ENCODE measurements around the gene EIF4G2.

The EIF4G2 gene

DNA sequence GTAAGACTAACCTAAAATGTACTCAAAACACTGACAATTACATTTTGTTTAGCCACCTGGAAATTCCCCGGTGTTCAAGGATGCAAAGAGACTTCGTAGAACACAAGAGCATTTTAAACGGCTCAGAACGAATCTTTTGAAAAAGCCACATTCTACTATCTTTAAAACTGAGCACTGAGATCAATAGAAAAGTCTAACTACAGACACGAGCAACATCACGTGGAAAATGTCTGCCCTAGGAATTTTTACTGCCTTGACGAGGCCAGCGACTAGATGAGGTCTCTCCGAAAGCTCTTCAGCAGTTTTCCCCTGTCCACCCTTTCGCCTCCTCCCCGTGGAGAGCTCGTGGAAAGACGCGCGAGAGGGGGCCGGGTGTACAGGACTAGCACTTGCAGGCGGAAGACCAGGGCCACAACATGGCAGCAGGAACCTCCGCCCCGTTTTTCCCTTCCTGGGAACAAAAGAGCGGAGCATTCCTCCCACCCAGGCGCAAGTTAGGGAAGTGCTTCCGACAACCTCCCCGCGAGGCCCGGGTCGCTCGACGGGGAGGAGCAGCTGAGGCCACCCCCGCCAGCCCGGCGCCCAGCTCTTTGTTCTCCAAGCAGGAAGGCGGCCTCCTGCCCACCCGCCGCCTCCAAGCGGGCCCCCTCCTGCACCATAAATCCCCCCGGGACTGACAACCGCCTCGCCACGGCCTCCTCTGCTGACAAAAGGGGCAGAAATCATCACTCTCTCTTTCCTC, 1.1 kb downstream of the EIF4G2 start:
- DNase-seq, result peak; percentile 43 to 49

DNA sequence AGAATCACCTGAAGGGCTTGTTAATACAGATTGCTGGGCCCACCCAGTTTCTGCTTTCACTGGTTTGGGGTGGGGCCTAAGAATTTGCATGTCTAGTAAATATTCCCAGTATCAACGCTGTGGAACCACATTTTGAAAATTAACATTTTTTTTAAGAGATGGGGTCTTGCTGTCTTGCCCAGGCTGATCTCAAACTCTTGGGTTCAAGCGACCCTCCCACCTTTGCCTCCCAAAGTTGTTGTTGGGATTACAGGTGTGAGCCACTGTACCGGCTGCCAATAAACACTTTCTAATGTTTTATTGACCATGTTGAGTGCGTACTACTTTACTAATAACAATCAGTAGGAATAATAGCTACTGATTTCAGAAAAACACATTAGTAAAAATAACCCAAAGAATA, 2.5 kb downstream of the EIF4G2 start:
- no peak for DNase-seq

DNA sequence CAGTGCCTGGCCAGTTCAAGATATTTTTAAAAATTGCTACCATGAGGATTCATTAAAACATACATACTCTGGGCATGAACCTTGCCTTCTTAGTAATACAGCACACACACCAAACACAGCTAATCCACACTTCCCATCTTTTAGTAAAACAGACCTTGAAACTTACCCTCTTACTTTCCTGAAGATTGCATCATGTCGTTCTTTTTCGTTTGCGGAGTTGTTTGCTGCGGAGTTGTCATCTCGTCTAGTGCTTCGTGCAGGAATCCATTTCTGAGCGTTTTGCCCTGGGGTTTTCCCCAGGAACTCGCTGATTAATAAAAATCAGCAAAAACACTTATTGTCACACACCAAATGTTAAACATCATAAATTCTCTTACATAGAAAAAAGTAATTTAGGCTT, 3.0 kb downstream of the EIF4G2 start:
- DNase-seq, result no peak

DNA sequence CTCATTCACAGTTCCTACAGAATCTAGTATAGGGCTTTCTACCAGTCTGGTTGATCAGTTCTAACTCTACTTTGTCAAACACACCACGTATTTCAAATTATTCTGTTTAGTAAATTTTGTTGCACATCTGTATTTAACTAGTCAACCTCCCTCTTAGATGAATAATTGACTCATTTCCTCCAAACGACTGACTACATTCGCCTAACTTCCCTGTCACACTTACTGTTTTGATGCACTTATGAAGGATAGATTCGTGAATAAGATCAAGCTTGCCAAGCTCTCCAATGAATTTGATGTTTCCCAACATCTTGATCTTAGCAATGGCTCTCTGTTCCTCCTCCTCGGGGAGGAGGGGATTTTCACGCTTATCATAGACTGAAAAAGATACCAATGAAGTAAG, 5.0 kb downstream of the EIF4G2 start:
- DNase-seq, result no peak

DNA sequence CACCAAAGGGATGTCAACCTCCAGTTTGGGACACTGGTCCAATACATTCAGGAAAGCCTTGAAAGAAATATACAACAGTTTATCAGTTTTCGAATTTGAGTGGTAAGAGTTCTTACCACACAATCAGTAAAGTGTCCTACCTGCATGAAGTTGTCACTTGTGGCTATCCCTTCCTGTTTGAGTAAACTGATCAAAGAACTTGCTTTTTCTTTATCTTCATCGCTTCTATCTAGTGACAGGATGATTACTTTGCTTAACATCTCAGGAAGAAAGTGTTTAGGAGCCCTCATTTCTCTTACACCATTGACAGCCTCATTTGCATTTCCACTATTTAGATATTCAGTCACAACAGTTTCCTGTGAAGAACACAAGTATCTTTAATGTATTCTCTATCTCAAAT, 8.4 kb downstream of the EIF4G2 start:
- DNase-seq, result no peak

DNA sequence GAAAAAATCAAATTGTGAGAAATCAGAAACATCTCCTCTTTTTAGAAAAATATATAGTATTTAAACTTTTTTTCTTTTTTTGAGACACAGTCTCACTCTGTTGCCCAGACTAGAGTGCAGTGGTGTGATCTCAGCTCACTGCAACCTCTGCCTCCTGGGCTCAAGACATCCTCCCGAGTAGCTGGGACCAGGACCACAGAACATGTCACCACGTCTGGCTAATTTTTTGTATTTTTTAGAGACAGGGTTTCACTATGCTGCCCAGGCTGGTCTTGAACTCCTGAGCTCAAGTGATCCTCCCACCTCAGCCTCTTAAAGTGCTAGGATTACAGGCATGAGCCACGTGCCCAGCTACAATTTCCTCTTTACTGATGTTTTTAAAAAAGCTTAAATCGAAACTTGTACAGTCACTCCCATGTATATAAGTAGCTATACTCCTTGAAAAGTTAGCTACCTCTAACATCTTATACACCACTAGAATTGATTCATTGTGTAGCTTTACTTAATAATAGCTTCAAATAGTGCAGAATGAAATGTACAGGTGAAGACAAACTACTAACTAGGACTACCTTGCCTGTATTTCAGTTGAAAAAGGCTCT, 10.3 kb downstream of the EIF4G2 start:
- no peak for DNase-seq

DNA sequence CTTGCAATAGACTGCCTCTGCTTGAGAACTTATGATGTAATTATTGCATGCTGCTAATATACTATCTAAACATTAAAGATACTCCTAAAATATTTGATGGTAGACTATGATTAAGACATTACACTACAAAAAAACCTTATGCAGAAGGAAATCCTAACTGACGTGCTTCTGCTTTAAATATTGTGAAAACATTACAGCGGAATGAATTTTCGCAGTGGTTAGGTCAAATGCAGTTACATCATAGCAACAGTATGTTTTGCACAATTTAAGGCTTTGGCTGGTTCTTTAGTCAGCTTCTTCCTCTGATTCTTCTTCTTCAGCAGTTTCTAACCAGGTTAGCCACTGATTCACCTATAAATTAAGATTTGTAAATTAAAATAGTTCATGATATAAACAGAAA, 11.2 kb downstream of the EIF4G2 start:
- DNase-seq, result no peak

DNA sequence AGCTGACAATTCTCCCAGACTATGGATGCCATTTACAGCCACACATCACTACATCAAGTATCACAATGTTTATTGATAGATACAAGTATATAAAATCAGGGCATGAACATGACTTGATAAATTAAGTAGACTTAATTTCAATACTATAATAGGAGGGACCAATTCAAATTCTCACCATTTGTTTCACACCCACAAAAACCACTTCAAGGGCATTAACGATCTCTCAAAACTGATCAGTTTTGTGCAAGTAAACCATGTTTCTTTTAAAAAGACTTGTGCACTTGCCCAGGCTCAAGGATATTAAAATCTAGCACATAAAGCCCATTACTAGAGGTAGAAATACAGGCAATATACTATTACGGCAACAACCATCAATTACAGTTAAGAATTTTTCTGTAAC, 11.7 kb downstream of the EIF4G2 start:
- DNase-seq, result no peak

DNA sequence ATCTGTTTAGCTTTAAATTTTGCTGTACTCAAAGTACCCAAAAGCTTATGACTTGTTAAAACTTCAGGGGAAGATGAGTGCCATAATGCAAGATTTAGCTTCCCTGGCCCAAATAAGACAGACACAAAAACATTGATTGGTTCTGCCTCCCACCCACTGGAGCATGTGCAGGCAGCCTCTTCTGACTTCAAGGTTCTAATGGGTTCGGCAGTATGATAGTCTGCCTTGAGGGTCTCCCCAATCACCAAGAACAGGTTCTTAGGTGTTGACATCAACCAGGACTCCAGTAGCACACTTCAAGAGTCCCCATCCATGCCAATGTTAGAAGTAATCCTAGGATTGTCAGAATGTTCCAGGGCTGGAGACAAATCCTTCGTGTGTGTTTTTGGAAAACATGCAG, 12.5 kb downstream of the EIF4G2 start:
- no peak for DNase-seq

DNA sequence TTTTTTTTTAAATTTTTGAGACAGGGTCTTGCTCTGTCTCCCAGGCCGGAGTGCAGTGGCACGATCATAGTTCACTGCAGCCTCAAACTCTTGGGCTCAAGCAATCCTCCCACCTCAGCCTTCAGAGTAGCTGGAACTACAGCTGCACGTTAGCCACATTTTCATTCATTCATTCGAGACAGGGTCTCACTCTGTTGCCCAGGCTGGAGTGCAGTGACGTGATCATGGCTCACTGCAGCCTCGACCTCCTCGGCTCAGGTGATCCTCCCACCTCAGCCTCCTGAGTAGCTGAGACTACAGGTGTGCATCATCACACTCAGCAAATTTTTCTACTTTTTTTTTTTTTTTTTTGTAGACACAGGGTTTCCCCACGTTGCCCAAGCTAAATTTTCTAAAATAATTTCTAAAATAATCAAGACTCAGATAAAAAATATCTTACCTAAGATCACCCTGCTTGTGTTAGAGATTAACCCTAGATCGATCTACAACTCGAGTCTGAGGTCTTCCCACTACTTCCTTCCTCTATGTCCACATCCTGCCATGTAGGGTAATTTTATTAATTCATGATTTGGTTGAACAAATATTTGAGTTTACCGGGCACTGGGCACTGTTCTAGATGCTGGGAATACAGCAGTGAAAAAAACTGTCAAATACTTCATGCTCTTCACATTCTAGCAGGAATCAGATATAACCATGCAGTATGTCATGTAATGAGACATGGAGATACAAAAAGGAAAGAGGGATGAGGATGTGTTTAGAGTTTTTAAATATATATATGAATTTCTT, 15.1 kb downstream of the EIF4G2 start:
- no peak for DNase-seq

DNA sequence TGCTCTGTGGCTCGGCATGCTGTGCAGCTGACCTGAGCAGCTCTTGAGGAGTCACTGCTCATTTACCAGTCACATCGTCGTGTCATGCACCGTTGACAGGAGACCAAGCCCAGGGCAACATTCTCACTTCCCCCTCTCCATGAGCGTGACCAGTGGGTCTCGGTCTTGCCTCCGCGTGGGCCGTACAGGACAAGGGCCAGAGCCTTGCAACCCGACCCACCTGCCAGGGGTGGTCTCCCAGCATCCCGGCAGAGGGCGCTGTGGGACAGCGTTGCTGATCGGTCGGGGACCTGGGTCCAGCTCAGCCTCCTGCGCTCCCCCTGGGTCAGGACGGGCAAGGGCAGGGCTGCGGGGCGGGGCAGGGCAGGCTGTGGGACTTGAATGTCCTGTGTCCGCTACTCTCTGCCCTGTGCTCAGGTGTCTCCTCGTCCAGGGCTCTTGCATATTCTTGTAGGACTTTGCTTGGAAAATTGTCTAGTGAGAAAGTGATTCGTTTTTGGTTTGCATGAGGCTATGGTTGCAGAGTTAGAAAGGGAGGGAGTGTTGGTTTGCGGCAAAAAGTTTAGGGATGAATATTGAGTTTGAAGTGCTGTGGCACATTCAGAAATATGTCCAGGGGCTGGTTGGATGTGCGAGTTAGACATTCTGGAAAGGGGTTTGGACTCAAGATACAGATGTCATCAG, 16.2 kb downstream of the EIF4G2 start:
- DNase-seq, result peak; percentile 69 to 84

DNA sequence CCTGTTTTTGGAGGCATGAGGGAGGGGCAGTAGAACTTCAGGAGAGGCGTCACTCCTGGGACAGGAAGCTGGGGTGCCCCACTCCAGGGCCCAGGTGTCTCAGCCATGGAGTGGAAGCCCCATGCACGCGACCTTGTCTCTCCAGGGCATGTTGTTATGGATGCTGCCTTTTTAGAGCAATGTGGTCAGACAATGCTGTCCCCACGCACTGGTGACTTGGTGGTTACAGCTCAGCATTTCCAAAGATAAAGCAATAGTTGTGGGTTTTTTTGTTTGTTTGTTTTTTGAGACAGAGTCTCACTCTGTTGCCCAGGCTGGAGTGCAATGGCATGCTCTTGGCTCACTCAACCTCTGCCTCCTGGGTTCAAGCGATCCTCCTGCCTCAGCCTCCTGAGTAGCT, 22.3 kb downstream of the EIF4G2 start:
- no peak for DNase-seq

DNA sequence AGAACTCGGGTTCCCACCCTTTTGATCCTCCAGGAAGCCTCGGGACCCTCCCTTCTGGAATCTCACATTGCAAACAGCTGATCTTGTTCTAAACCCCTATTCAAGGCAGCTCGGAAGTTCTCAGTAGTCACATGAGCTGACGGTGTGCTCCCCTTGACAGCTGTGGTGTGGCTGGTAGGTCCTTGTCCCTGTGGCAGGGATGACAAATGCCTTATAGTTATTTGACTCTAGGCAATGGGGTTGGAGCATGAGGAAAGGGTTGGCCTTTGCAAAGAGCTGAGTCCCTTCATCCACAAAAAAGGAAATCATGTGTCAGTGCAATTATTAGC, 23.6 kb downstream of the EIF4G2 start:
- no peak for DNase-seq

DNA sequence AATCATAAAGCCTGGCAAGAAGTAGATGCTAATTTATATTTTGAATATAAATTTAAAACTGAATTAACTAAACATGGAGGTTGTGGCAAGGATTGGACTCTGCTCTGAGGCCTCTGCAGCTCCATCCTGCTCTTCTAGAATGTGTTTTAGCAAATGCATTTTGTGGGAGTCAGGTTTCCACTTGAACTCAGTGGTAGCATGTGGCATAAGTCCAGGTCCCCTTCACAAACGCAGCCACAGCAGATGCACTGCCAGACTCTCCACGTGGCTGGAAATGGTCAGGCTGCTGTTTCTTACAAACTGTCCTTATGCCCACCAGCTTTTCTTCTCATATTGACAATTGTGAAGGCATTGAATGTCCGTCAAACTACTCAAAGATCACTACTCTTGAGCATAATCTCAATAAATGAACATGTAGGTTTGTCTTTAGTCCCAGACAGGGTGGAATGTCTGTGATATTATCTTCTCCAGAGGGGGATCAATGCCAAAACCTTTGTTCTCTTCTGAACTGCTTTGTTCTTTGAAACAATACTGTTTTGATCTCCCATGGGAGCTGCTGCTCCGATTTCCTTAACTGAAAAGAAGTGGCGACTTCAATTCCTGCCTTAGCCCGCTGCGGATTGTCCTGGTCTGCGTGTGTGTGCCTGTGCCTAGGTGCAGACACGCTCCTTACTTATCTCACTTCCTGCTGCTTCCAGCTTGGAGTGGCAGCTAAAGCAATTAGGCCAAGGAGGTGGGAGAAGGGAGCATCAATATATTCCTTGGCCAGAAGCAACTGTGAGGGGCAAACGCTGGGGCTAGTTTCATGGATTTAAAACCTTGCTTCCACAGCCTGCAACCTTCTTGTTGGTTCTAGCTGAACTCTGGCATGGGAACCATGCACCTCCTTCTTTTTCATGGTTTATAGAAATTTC, 24.2 kb downstream of the EIF4G2 start:
- no peak for DNase-seq

DNA sequence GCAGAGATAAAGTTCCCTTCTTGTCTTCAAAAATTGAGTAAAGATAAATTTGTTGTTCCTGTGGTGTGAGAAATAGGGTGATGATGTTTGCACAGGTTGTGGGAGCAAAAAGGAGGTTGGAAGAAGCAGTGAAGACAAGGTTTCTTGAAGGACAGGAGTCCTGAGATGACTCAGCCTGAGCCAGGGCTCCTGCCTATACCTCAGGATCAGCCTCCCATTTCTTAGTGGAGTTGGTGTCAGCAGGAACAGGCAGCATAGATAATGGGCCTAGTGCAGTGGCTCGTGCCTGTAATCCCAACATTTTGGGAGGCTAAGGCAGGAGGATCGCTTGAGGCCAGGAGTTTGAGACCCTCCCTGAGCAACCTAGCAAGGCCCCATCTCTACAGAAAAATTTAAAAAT, 28.7 kb downstream of the EIF4G2 start:
- no peak for DNase-seq

DNA sequence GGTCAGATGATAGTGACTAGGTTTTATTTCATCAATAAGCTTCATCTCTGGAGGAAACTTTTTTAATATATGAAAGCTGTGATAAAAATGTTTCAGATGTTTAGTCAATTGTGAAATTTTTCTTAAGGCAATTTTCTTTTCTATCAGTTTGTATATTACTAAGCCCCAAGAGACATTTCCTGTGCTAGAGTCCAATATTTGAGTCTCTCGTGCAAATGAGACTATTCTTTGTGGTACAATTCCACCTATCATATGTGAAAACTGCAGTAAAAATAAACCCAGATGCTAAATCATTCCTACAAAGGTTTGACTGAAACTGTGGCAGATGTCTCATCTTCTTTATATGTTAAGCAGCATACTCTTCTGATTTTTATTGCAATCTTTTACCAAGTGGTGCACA, 29.6 kb downstream of the EIF4G2 start:
- DNase-seq, result no peak

DNA sequence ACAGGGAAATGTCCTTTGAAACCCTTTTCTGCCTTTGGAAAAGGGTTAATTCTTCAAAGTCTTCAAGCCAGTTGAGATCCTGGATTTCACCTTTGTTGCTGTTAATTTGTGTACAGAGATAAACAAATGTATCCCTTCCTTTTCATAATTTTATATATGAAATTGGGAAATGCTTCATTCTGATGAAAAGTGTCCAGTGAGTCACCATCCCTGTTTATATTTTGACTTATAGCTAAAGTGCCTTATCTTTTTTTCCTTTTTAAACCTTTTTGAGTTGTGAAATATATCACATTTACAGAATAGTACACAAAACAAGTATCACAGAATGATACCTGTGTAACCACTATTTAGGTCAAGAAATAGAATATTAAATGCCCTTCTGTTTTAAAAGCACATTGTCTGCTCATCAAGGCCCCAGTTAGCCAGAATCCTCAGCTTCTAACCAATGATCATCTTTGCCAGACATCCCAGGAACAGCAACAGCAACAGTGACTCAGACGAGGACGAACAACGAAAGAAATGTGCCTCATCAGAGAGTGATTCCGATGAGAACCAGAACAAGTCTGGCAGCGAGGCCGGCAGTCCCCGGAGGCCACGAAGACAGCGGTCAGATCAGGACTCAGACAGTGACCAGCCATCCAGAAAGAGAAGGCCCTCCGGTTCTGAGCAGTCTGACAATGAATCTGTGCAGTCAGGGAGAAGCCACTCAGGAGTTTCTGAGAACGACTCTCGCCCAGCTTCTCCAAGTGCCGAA, 30.3 kb downstream of the EIF4G2 start:
- DNase-seq, result no peak

DNA sequence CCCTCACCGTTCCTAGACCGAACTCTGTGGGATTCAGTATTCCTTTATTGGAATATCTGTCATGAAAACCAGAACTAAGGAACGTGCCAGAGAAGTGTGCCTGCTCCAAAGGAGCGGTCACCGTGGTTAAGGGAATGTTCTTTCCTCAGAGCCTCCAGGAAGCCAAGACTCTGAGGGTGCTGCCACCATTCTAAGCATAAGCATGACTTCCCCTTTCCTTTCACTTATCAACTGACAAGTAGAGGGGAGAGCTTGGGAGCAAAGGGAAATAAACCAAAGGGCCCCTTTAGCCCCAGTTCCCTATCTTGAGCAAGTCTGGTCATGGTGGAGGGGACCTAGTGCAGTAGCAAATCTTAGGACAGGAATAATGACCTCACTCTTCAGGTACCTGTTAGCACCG, 30.9 kb downstream of the EIF4G2 start:
- no peak for DNase-seq

DNA sequence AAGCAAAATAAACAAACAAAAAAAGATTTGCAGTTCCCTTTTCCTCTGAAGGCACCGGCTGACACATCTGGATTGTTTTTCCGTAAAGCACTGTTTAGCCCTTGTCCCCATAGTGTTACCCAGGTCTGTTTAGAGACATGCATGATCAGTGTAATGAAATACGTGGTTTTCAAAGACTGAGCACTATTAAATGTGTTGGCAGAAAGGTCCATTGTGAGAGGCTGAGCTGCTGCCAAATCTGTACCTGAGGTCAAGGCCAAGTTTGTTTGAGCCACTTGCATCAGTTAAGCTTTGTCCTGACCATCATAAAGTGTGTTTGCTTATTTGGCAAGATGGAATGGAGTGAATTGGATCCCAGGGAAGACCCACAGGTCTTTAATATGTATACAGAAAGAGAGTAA, 31.3 kb downstream of the EIF4G2 start:
- DNase-seq, result no peak

DNA sequence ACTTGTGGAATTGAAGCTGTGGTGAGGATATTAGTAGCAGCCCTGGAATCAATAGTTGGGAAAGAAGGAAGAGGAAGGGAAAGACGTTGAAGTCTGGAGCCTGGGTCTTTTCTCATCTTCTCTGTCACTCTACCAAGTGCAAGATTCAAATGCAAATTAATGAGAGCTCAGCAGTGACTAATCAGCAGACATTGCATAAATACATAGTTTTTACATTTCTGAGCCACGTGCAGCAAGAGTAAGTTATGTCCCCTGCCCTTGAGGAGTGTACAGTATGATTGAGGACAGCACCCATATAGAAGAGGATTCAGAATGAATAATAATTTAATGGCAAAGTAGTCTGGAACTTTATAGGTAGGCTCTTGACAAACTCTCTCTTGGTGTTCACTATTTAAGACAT, 33.9 kb downstream of the EIF4G2 start:
- DNase-seq, result no peak

DNA sequence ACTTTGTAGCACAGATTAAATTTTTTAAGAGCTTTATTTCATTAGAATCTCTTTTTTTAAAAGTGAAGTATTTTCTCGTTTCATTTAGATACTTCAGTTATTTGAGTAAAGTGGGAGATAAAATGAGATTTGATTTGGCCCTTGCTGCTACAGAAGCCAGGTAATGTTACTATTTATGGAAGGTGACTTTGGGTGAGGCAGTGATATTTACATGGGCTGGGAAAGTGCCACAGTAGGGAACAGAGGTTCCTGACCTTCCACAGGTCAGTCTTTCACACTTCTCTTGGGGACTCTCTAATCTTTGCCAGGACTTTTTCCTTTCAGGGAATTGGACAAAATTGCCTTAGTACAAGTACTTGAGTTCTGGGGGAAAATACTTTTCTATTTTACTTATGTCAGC, 37.3 kb downstream of the EIF4G2 start:
- no peak for DNase-seq
